ENCODE measurements around the gene IL12RB1. TPM values are rescaled to one million over a fixed set of nuclear protein-coding genes. Genes with fewer than 3 reads are reported as not detected.
A peak's percentile ranks its signal among the peaks of the same experiment; 100 is the strongest.

The IL12RB1 gene
- total and polyA plus RNA-seq, 10 of the 15 experiments (the other 5 are each of a cell fraction or from before 2014, with no cell fraction given) = 2.8 to 29.9 (median 17.6) TPM

DNA sequence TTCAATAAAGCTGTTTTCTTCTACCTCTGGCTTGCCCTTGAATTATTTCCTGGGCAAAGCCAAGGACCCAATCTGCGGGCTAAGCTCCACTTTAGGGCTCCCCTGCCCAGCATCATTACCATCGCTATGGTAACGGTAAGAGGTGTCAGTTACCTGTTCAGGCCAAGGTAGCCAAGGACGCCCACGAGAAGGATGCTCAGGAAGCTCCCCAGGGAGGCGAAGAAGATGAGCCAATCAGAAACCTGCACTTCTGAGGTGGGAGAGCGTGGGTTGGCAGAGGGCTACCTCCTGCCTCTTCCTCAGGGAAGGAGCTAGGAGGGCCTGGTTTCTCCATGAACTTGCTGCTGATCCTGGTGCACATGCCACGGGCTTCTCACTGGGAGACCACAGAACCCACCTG, 24.7 kb downstream of the IL12RB1 start (continued):
- TF ChIP-seq, protein P1, sequence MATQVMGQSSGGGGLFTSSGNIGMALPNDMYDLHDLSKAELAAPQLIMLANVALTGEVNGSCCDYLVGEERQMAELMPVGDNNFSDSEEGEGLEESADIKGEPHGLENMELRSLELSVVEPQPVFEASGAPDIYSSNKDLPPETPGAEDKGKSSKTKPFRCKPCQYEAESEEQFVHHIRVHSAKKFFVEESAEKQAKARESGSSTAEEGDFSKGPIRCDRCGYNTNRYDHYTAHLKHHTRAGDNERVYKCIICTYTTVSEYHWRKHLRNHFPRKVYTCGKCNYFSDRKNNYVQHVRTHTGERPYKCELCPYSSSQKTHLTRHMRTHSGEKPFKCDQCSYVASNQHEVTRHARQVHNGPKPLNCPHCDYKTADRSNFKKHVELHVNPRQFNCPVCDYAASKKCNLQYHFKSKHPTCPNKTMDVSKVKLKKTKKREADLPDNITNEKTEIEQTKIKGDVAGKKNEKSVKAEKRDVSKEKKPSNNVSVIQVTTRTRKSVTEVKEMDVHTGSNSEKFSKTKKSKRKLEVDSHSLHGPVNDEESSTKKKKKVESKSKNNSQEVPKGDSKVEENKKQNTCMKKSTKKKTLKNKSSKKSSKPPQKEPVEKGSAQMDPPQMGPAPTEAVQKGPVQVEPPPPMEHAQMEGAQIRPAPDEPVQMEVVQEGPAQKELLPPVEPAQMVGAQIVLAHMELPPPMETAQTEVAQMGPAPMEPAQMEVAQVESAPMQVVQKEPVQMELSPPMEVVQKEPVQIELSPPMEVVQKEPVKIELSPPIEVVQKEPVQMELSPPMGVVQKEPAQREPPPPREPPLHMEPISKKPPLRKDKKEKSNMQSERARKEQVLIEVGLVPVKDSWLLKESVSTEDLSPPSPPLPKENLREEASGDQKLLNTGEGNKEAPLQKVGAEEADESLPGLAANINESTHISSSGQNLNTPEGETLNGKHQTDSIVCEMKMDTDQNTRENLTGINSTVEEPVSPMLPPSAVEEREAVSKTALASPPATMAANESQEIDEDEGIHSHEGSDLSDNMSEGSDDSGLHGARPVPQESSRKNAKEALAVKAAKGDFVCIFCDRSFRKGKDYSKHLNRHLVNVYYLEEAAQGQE (IDR thresholded peaks at IDR 0.05; ENCODE audit: low read depth, low read length) = no peak
- TF ChIP-seq SMAD5 (IDR thresholded peaks at IDR 0.05; ENCODE audit: low read depth) = no peak
- no peak for TF ChIP-seq JUND (IDR thresholded peaks at IDR 0.05; ENCODE audit: low read depth, low read length)
- TF ChIP-seq EZH2 (IDR thresholded peaks at IDR 0.05; ENCODE audit: borderline replicate concordance, control insufficient read depth, low read depth, low read length) = no peak
- TF ChIP-seq ZZZ3 (IDR thresholded peaks at IDR 0.05; ENCODE audit: control insufficient read depth, insufficient read length, low read depth) = no peak
- no peak for TF ChIP-seq WRNIP1 (IDR thresholded peaks at IDR 0.05; ENCODE audit: borderline replicate concordance, low read depth, low read length)

DNA sequence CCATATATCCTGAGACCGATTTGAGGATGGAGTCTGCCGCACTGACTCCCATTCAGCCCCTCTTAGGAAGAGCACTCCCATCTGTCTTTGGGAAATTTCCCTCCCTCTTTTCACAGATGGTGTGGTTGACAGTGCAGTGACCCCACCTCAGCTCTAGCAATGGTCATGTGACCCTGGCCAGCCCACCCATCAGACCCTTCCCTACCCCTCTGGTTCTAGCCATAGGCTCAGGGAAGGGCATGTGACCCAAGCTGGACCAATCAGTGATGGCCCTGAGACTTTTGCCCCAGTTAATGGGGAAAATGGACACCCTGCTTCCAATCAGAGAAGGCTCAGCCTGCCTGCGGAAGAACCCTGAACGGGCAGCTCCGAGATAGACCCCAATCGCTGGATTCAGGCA, 26.3 kb downstream of the IL12RB1 start:
- H3K4me1 ChIP-seq (ENCODE audit: control insufficient read depth, insufficient read depth, low read length) = peaks cover 2% of the 10 kb centered on the region; the same call in 1 of the 2 replicates
- BruUV-seq (replicated peaks) = no TSS peak
- CTCF ChIA-PET = interaction anchor here (0.6 to 7.7 kb wide), 7 partner anchors 36 to 108 kb away, joined by 3 to 81 read pairs (median 5); partner anchors contain the start of gene ARRDC2
- RAD21 ChIA-PET (ENCODE audit: unreplicated experiment) = interaction anchor here (0.6 to 1.3 kb wide), 5 partner anchors 32 to 108 kb away, joined by 3 to 4 read pairs (median 3); no protein-coding TSS in a partner anchor
- 95% methylated on average over 6 of the region's 6 CpGs for WGBS (ENCODE audit: insufficient coverage, insufficient replicate concordance, low lambda C conversion rate, missing lambda C conversion rate)
- no peak for TF ChIP-seq CREM (IDR thresholded peaks at IDR 0.05; ENCODE audit: low read depth)
- TF ChIP-seq RAD51 (IDR thresholded peaks at IDR 0.05) = 0 out of 2 replicates have a peak, but pooled peaks have one; percentile 22
- TF ChIP-seq, protein P2, sequence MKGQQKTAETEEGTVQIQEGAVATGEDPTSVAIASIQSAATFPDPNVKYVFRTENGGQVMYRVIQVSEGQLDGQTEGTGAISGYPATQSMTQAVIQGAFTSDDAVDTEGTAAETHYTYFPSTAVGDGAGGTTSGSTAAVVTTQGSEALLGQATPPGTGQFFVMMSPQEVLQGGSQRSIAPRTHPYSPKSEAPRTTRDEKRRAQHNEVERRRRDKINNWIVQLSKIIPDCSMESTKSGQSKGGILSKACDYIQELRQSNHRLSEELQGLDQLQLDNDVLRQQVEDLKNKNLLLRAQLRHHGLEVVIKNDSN (IDR thresholded peaks at IDR 0.05; ENCODE audit: borderline replicate concordance, extremely low read length, insufficient read depth, low read depth, low read length) = peak; percentile 72
- no peaks in the 10 kb centered on the region for H3K79me2 ChIP-seq (ENCODE audit: control insufficient read depth, insufficient read depth, low read length)
- intact Hi-C loops (cut with micrococcal nuclease; ENCODE audit: unreplicated experiment) = loop anchor here (5.0 kb wide), 1 partner anchor 37 kb away; the partner anchor contains the start of gene MAST3
- no peaks in the 10 kb centered on the region for H4K20me1 ChIP-seq (ENCODE audit: control insufficient read depth, insufficient read depth)
- H3K9ac ChIP-seq (ENCODE audit: control insufficient read depth, insufficient read depth, low read length) = no peak overlapping the region
- POLR2A ChIA-PET = no interaction called here
- H3K27me3 ChIP-seq (replicated peaks in 1 of 2; ENCODE audit: control insufficient read depth in 2 of 2, insufficient read depth in 2 of 2, low read length in 1 of 2) = no peaks in the 10 kb centered on the region; a peak in 1 of 4 replicates
- no peak overlapping the region for H3K27ac ChIP-seq (ENCODE audit: control insufficient read depth, insufficient read depth)
- FAIRE-seq = no peak
- H3K4me2 ChIP-seq (ENCODE audit: control insufficient read depth, insufficient read depth) = no peak overlapping the region
- ATAC-seq = no peak
- no peak overlapping the region for H2AFZ ChIP-seq (ENCODE audit: control insufficient read depth, low read depth, low read length)
- SMC1A ChIA-PET (ENCODE audit: uncharacterized antibody, unreplicated experiment) = interaction anchor here (0.9 to 3.0 kb wide), 5 partner anchors 11 to 53 kb away, joined by 3 to 21 read pairs (median 4); partner anchors contain the start of gene ARRDC2
- no peaks in the 10 kb centered on the region for H3K9me3 ChIP-seq (replicated peaks; ENCODE audit: control insufficient read depth, insufficient read depth, low read length)
- peaks cover 0 to 2% of the 10 kb centered on the region in 2 experiments; a peak in 2 of 4 replicates for H3K36me3 ChIP-seq (ENCODE audit: control insufficient read depth in 2 of 2, insufficient read depth in 2 of 2, low read length in 1 of 2)
- H3K4me3 ChIP-seq = no peak overlapping the region
- DNase-seq (ENCODE audit: low read depth, low spot score) = no peak
- in situ Hi-C loops (cut with MboI) = no loop called here

Data from GM12878 (cell line).